ENCODE measurements around the gene HDAC10. TPM values are rescaled to one million over a fixed set of nuclear protein-coding genes. Genes with fewer than 3 reads are reported as not detected.

The HDAC10 gene
- total RNA-seq, 4 donors from 2014 or later = 43.1 to 93.7 (median 56.2) TPM

DNA sequence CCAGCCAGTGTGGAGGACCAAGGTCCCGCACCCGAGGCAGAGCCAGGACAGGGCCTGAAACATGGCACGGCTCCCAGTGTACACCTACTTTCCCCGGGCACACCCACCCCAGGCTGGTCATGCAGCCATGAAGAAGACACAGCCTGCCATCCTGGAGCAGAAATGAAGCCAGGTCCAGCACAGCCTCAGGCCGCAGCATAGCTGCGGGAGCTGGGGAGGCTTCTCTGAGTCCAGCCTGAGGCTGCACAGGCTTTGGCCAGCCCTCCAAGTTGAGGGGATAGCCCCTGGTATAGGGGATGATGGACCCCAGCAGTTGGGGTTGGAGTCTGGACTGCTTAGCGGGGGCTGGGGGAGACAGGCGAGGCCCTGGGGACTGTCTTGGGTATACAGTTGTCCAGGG is 2.9 kb upstream of the HDAC10 start:
- 76% methylated on average over 3 of the region's 8 CpGs for WGBS
- TF ChIP-seq, protein P1, sequence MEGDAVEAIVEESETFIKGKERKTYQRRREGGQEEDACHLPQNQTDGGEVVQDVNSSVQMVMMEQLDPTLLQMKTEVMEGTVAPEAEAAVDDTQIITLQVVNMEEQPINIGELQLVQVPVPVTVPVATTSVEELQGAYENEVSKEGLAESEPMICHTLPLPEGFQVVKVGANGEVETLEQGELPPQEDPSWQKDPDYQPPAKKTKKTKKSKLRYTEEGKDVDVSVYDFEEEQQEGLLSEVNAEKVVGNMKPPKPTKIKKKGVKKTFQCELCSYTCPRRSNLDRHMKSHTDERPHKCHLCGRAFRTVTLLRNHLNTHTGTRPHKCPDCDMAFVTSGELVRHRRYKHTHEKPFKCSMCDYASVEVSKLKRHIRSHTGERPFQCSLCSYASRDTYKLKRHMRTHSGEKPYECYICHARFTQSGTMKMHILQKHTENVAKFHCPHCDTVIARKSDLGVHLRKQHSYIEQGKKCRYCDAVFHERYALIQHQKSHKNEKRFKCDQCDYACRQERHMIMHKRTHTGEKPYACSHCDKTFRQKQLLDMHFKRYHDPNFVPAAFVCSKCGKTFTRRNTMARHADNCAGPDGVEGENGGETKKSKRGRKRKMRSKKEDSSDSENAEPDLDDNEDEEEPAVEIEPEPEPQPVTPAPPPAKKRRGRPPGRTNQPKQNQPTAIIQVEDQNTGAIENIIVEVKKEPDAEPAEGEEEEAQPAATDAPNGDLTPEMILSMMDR (IDR thresholded peaks at IDR 0.05) = no peak
- TF ChIP-seq POLR2A (IDR thresholded peaks at IDR 0.05) (no peak), EP300 (IDR thresholded peaks at IDR 0.05) (no peak)
- H3K9me3 ChIP-seq = no peaks in the 10 kb centered on the region
- DNase-seq (ENCODE audit: low spot score in 2 of 2) = no peak
- no peaks in the 10 kb centered on the region for H3K36me3 ChIP-seq
- H3K4me1 ChIP-seq = peaks cover 30% of the 10 kb centered on the region
- H3K27me3 ChIP-seq = peaks cover 21% of the 10 kb centered on the region
- H3K4me3 ChIP-seq = no peak overlapping the region
- no peak overlapping the region for H3K27ac ChIP-seq

DNA sequence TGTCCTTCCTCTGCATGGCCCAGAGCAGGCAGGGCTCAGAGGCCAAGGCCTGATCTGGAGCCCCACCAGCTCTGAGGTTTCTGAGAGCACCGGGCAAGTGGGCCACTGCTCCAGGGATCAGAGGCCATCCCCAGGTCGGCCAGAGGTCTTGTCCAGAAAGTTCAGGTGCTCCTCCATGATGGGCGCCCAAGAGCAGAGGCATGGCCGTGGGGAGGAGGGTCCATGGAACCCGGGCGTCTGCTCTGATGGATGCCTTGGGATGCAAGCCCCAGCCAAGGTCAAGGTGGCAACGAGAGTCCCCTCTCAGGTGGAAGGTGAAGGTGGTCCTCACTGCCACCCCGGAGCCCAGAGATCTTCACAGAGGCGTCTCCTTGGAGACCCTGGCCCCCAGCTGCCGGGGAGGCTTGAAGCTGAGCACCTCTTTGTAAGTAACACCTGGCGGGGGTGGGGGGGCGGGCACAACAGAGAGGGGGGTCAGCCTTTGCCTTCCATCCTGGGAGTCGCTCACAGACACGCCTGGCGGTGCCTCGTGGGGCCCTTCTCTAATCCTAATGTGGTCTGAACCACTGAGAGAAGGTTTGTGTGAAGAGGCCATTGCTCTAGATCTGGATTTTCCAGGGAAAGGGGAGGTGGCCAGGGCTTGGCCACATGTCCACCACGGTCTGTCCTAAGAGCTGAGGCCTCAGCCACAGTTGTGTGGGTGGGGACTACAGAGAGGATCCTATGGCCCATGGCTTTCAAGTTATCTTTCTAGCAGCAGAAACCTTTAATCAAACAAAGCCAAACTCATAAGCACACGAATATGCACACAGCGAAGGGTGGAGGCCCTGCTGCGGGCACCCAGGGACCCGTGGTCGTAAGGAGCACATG is 2.2 kb upstream of the HDAC10 start:
- Histone ChIP-seq H3K27ac (no peak overlapping the region), H3K27me3 (peaks cover 16% of the 10 kb centered on the region), H3K4me1 (peaks cover 37% of the 10 kb centered on the region), H3K4me3 (no peak overlapping the region), H3K36me3 (no peaks in the 10 kb centered on the region), H3K9me3 (no peaks in the 10 kb centered on the region)
- 38% methylated on average over 1 of the region's 22 CpGs for WGBS
- TF ChIP-seq POLR2A (IDR thresholded peaks at IDR 0.05) = no peak
- no peak for TF ChIP-seq EP300 (IDR thresholded peaks at IDR 0.05)
- no peak for TF ChIP-seq POLR2AphosphoS5 (IDR thresholded peaks at IDR 0.05)
- TF ChIP-seq, protein P1 (IDR thresholded peaks at IDR 0.05) = no peak
- no peak for DNase-seq (ENCODE audit: low spot score in 2 of 2)

DNA sequence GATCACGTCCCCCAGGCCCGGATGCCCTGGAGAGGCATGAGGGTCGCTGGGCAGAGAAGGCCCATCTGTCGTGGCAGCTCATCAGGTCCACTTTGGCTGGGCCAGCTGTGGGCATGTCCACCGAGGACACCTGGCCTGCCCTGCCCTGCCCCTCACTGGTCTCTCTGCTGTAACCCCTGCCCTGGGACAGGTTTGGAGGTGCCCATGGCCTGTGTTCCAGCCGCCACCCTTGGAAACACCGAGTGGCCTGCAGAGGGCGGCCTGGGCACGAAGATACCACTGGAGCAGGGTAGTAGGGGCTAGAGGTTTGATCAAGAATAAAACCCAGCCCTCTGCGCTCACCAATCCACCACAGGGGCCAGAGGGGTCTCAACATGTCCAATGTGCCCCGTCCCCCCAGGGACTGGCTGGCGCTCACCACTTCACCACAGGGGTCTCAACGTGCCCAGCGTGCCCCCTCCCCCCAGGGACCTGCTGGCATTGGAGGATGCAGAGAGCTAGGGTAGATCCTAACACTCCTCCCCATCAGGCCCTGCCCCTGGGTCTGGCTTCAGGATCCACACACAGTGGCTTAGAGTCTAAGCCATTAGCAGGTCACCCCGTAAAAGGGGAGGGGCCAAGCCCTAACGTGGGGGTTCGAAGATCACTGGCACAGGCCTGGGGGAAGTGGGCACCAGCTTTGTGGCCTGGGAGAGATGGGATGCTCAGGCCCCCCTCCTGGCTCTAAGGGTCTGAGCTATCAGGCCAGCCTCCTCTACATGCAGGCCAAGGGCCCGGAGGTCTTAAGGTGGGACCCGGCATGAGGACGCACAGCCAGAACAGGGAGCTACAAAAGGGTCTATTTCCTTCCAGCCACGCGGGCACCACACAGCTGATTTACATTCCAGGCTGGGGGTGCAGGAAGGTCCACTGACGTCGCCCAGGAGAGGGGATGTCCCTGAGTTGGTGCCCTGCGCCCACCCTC is 1.3 kb upstream of the HDAC10 start:
- peaks cover 2% of the 10 kb centered on the region for H3K36me3 ChIP-seq
- peak overlapping the region; percentile 62 for H3K4me3 ChIP-seq
- peaks cover 8% of the 10 kb centered on the region for H3K27me3 ChIP-seq
- WGBS = 56% methylated on average over 8 of the region's 25 CpGs
- TF ChIP-seq, protein P1 (IDR thresholded peaks at IDR 0.05) = peak in 1 of 2 donors; percentile 62
- TF ChIP-seq POLR2A (IDR thresholded peaks at IDR 0.05) = no peak
- peaks cover 46% of the 10 kb centered on the region for H3K4me1 ChIP-seq
- H3K9me3 ChIP-seq = no peaks in the 10 kb centered on the region
- DNase-seq (ENCODE audit: low spot score in 2 of 2) = peak in 1 of 2 donors; percentile 91
- no peak overlapping the region for H3K27ac ChIP-seq

DNA sequence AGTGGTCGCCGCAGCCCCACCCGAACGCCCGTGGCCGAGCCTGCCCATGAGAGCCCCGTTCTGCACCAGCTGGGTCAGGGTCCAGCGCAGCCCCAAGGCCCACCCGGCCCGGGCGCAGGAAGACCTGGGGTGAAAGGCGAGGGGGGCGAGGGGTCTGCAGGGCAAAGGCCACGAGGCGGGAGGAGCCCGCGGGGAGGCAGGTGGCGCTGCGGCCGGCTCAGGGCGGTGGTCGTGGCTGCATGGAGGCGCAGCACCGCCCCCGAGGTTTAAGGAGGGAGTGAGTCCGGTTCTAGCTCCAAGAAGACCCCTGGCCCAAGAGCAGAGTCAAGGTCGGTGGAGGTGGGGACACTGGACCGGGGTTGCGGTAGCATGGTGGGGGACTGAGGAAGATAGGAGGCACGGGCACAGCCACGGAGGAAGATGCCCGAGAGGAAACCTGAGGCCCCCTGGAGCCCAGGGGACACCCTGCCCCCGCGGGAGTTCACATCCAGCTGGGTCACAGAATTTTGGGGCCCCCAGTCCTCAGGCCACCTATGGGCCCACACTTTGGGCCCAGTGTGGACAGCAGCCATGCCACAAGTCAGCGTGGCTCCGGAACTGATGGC is 514 bp upstream of the HDAC10 start:
- 10% methylated on average over 6 of the region's 36 CpGs for WGBS
- Histone ChIP-seq H3K4me1 (peaks cover 47% of the 10 kb centered on the region), H3K4me3 (peak overlapping the region; percentile 62), H3K36me3 (peaks cover 4% of the 10 kb centered on the region), H3K9me3 (no peaks in the 10 kb centered on the region), H3K27ac (peak overlapping the region; percentile 18), H3K27me3 (no peaks in the 10 kb centered on the region)
- TF ChIP-seq POLR2AphosphoS5 (IDR thresholded peaks at IDR 0.05) = no peak
- TF ChIP-seq POLR2A (IDR thresholded peaks at IDR 0.05) = no peak
- TF ChIP-seq, protein P1 (IDR thresholded peaks at IDR 0.05) = no peak
- no peak for TF ChIP-seq EP300 (IDR thresholded peaks at IDR 0.05)
- no peak for DNase-seq (ENCODE audit: low spot score in 2 of 2)

Measured in suprapubic skin (tissue), 4 donors.